Vagina (tissue), 2 donors: ENCODE results near the gene CNTN5.

Source experiments
- CTCF ChIP-seq, 3 experiments: fragments of 450-650 bp in 2 of 3; fragments of 200-600 bp in 1 of 3; sonication (generic) in 1 of 3; IDR thresholded peaks; one replicate each; pipeline ENCODE4 v1.5.1; 2017 to 2019; ENCODE audit warnings: antibody characterized with exemption in 3 of 3, mild to moderate bottlenecking in 2 of 3, moderate library complexity in 2 of 3
- POLR2A ChIP-seq, 2 donors: fragments of 450-650 bp; IDR thresholded peaks; one replicate each; pipeline ENCODE4 v1.6.1; 2017; ENCODE audit warnings: antibody characterized with exemption in 2 of 2, mild to moderate bottlenecking in 2 of 2, moderate library complexity in 2 of 2

- TF ChIP-seq POLR2A (IDR thresholded peaks at IDR 0.05) (no peak), CTCF (IDR thresholded peaks at IDR 0.05) (no peak)
These were observed 593.6 kb downstream of the CNTN5 start for GRCh38 chr11:99614352-99614751.
